NCI-H2029 treated with DMSO at 0.1 percent for 48 hours (cell line): ENCODE measurements around the gene CITED1.

Experiments used
- DNase-seq: peaks from one replicate; lab custom pipeline; 2025; lab: John Stamatoyannopoulos, UW

The CITED1 gene

GRCh38 chrX:72308566-72309296 is 3.0 kb upstream of the CITED1 start:
- DNase-seq: peak; percentile 9

GRCh38 chrX:72308209-72308565 is 2.5 kb upstream of the CITED1 start:
- no peak for DNase-seq

DNA sequence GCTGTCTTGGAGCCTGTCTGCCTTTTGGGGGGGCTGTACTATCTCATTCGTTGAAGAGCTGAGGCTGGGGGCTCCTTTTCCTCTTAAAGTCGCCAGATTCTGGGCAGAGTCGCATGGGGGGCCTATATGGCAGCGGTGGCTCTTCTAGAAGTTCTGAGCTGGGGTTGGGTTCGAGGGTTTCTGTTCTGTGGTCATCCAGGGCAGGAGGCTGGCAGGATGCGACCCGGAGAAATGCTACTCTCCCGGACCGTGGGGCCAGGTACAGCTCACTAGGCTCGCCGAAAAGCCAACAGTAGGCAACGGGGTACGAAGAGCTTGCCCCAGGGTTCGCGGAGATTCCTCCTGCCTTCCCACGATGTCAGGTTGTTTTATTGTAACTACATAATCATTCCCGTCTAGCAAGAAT is 1.9 kb upstream of the CITED1 start:
- DNase-seq: no peak

DNA sequence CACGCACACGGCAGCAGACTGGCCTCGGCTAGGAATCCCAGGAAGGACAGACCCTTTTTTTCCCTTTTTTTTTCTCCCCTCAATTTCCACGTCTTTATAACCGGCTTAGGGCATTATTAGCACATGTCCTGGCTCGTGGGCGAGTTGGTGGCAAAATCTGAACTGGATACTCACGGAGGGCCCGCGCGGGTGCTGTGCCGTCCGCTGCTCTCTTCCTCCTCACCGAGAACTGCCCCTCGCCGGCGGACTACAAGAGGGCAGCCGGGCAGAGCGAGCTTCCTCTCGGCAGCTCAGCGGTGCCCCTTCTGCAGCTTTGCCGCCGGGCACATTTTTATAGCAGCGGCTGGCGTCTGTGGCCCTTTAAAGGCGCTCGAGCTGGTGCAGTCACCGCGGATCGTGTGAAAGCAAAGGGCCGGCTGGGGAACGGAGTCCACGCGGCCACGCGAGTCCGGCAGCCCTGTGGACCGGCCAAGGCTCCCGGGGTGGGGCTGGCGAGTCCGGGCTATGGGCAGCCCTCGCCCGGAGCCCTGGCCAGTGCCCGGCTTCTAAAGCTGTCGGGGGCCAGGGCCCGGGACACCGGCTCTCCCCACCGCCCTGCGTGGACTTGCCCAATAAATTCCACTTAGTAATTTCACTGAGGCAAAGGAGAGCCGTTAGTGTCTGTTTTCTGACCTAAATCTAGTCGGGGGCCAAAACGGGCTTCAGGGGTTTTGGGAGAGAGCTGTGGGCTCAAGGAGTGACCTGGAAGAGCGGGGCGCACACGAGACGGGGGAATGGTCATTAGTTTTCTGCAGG is 1.3 kb upstream of the CITED1 start:
- peak; percentile 14 for DNase-seq

DNA sequence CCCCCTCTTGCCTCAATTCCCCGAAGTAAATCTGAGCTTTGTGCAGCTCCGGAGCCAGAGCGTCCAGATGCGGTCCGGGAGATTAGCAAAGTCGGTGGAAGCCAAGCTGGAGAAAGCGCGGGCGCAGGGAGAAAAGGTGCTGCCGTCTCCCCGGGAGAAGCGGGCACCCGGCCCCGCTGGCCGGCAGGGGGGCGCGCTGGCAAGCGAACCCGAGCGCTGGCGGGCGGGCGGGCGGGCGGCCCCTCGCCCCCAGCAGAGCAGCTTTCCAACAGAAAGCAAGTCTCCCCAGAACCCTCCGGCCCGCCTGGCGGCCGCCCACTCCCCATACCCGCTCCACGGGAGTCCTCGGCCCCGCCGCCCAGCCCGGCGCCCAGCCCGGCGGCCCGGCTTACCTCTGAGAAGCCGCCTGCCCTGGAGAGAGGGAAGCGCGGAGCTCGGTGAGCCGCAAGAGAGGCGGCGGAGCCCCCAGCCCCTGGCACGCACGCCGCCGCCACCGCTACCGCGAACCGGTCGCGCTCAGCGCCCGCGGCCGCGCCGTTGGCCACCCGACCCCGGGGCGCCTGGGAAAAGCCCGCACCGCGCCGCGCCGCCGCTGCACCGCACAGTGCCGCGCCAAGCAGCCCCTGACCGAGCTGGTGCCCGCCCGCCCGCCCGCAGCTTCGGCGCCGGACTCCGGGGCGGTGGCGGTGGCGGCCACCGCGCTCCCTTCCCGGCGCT is 529 bp upstream of the CITED1 start:
- DNase-seq: no peak

DNA sequence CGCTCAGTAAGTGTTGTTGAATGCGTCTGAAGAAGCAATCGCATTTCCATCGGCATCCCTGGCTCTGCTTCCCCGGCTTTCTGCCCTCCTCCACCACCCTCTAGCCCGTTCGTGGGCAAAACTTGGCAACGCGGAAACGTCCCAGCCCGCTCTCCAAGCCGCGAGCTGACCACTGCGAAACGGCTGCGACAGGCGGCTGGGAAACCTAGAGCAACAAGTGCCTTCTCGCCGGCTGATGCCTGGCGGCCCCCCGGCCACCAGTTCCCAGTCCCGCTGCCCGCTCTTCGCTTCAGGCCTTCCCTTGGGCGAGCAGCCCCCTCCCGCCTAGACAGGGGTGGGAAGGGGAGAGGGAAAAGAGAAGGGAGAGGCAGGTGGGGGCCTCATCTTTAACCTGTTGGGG is 837 bp downstream of the CITED1 start:
- no peak for DNase-seq

DNA sequence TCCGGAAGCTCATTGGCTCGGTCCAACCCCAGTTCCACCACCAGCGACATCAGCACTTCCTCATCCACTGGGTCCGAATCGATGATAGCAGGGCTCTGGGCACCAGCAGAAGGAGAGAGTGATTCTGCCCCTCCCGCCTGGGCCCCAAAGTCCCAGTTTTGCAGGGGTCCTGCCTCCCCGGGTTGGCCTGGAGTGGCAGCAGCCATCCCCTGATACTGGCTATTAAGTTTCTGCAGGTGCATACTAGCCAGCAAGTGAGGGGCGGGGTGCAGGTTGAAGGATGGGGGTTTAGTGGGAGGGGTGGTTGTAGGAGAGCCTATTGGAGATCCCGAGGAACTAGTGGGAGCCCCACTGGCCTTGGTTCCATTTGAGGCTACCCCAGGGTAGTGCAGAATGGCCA is 3.9 kb downstream of the CITED1 start:
- DNase-seq: no peak

GRCh38 chrX:72299891-72300630 is 5.7 kb downstream of the CITED1 start:
- no peak for DNase-seq

- DNase-seq: no peak
These were observed 7.6 kb downstream of the CITED1 start for GRCh38 chrX:72297953-72298730.

DNA sequence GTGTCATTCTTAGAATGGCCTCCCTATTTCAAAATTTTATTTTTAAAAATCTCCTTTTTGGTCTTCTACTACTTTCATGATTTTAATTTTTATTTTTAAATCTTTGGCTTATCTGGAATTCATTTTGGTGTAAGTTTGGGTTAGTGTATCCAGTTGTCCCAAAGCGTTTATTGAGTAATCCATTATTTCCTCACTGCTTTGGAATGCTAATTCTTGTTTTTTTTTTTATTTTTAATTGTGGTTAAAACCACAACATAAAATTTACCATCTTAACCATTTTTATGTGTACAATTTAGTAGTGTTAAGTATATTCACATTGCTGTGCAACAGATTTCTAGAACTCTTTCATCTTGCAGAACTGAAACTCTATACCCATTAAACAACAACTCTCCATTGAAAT is 8.7 kb downstream of the CITED1 start:
- DNase-seq: no peak

DNA sequence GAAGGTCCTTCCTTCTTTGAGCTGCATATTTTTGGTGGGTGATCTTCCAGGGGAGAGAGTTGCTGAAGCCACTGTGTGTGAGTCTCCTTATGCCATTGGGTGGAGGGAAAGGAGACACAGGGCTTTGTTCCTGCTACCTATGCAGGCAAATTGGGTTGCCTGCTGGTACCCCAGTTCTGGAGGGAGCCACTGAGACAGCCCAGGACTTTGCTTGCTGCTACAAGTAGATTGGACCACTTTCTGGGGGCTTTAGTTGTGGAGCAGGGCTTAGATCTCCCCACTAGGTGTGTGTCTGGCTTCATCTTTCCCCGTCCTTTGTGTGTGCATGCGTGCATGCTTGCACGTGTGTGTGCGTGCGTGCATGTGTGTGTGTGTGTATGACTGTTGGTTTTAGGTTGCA is 10.0 kb downstream of the CITED1 start:
- DNase-seq: no peak

DNA sequence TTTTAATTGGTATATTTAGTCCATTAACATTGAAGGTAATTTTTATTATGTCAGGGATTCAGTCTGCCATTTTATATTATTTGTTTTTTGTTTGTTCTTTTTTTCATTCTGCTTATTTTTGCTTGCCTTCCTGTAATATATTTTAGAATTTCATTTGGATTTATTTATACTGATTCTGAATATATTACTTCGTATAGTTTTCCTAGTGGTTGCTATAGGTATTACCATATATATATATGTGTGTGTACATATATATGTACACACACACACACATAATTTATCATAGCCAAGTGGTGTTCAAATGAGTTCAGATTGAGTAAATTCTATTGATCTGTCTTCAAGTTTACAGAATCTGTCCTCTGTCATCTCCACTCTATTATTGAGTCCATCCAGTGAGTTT is 11.2 kb downstream of the CITED1 start:
- DNase-seq: no peak

GRCh38 chrX:72282302-72282701 is 23.4 kb downstream of the CITED1 start:
- no peak for DNase-seq

DNA sequence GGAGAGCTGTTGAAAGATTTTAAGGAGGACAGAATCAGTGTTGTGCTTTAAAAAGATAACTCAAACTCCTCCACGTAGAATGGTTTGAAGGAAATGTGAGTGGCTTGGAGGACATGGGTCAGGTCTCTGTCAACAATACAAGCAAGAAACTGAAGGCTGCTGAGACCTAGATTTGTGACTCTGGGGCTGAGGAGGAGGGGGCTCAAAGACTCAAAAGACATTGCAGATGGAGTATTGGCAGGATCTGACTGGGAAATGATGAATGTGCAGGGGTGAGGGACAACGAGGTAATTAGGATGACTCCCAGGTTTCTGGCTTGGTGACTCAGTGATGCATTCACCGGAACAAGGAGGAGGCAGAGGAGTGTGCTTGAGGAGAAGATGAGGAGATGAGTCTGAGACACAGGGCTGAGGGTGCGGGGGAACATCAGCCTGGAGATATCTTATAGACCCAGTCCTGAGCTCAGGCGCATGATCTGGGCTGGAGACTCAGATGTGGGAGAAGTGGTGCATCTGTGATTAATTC is 25.3 kb downstream of the CITED1 start:
- no peak for DNase-seq

DNA sequence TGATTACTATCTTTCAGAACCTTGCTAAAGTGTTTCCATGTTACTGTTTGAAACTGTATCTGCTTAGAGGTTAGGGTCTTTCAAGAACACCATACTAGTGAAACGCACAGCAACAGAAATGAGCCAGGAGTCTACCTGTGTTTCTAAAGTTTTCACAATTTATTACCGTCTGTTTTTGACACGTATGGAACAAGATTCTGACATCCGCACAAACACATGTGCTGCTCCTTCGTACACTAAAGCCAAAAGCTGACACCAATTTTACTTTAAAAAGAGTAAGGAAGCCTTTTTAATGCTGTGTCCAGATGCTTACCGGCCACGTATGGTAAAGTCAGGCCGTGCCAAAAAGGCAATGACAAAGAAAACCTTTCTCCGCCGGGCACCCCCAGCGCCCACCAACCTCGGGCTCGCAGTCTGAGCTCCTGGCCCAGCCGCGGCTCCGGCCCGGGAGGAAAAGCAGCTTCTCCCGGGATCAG is 29.2 kb downstream of the CITED1 start:
- no peak for DNase-seq

DNA sequence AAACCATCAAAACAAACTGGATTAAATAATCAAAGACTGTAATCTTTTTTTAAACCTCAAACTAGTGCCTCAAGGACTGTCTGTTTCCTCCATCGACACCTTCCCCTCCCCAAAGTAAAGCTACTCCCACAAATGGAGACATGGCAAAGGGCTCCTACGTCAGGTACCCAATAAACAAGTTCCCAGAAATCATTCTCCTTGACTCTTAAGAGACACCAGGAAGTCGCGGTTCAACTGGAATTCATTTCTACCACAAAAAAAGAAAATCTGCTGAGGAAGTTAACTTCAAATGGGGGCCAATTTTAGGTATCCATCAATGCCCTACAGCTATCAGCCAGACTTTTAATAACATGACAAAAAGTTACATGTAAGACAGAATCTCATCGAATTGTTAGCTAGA is 31.2 kb downstream of the CITED1 start:
- DNase-seq: no peak

- no peak for DNase-seq
These were observed 32.0 kb downstream of the CITED1 start for GRCh38 chrX:72273718-72274117.

- no peak for DNase-seq
These were observed 32.8 kb downstream of the CITED1 start for GRCh38 chrX:72272868-72273267.

DNA sequence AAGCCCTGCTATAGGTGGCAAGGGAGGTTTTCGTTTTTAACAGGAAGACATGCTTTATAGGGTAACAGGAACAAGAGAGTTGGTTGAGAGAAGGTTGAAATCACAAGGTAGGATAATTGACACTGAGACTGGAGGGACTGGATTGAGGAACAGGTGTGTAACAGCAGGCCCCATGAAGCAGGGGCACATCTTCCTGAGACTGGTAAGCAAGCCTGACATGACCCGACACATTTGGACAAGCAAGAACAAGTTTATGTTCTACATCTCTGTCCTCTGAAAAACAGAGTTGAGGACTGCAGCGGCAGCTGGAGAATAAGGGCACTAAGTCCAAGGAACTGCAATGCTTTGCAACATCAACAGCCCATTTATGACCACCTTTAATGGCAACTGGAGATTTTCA is 33.9 kb downstream of the CITED1 start:
- no peak for DNase-seq

GRCh38 chrX:72271091-72271788 is 34.5 kb downstream of the CITED1 start:
- no peak for DNase-seq
